ENCODE data around the gene GNPAT.

GRCh38 chr1:231286603-231287002 lies 45.6 kb downstream of the GNPAT start:
- TF ChIP-seq POLR2AphosphoS5 (IDR thresholded peaks at IDR 0.05; ENCODE audit: low read depth, low read length) (no peak), POLR2A (IDR thresholded peaks at IDR 0.05; ENCODE audit: low read depth, low read length) (no peak)
